HL-60/S4 (cell line): ENCODE data around the gene CFAP74.
"Not testable (repeated sequence)": the region's sequence is repeated elsewhere in the genome, so short reads cannot be mapped to it uniquely, and the experiment has no call there.

ENCODE experiments used
- in situ Hi-C: fragments of 300-500 bp; cut with MboI; formaldehyde crosslinking; loops from 2 replicates; pipeline ENCODE4 v1.14.3; 2022; ENCODE audit warnings: low sequenced_read_pairs

Gene CFAP74

GRCh38 chr1:1938276-1938573 lies 65.4 kb downstream of the CFAP74 start:
- in situ Hi-C loops: no loop called here

DNA sequence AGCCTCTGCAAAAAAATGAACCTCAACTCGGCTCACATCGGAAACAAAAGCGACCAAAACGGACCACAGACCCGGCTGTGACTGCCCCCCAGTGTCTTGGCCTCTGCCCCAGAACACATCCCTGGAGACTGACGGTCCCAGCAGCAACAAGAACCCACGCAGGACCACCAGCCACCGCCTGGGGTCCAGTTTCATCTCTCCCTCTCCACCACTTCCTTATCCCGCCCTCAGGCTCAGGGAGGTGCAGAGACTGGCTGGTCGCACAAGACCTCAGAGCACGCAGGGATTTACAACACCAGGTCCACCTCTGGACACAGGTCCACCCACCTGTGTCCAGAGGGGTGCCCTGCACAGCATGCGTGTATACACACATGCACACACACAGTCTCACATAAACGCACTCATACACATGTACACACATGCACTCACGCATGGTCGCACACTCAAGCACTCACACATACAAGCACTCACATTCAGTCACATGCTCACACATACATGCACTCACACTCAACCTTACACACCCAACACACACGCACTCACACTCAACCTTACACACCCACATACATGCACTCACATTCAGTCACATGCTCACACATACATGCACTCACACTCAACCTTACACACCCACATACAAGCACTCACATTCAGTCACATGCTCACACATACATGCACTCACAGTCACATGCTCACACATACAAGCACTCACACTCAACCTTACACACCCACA lies 65.9 kb downstream of the CFAP74 start:
- in situ Hi-C loops: no loop called here

DNA sequence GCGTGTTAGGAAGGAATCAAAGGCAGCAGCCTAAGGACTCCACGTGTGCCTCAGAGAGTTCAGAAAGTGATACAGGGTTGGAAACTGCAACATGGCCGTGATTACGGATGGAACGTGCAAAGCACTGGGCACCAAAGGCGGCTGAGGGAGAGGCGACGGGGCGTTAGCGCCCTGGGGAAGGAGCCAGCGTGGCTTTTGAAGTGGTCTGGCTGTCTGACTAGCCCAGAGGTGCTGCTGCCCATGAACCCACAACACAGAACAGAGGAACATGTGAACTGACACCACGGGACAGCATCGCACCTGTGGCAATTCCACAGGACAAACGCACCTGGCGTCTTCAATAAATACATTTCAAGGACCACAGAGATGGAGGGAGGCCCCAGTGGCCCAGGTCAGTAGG lies 66.5 kb downstream of the CFAP74 start:
- in situ Hi-C loops: no loop called here

GRCh38 chr1:1934848-1935247 lies 68.7 kb downstream of the CFAP74 start:
- in situ Hi-C loops: not testable (repeated sequence)

DNA sequence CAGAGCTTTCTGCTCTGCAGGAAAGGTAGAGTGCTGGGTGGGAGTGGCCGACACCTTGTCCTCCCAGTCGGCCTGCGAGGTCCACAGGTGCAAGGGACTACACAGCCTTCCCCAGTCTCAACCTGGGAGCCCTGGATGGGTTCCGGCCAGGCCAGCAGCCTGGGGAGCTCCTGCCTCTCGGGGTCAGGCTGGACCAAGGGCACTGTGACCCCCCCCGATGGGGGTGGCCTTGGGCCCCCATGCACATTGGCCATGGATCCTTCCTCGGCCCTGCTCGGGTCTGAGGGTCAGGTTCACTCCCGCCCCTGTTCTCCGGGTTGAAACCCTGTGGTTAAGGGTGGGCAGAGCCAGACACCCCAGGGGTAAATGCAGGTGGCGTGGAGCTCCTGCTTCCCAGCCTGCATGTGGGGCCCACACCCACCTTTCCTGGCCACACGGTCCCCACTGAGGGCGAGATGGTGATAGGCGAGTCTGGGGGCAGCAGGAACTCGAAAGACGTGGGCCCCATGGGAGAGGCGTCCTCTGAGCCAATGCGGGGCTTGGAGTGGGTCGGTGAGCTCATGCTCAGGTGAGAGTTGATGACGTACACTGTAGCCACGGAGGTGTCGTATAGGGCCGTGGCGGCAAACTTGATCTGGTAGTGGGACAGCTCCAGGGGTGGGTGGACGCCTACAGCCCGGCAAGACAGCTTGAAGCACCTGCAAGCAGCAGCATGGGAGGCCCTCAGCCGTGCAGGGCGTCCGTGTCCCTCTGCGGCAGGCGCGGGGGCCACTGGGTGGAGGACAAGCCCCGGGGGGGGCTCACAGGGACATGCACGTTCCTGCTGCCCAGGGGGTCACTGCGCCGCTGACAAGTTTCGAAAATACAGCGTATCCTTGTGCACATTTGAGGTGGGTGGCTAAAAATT lies 73.7 kb downstream of the CFAP74 start:
- in situ Hi-C loops: no loop called here

- in situ Hi-C loops: no loop called here
Measured at GRCh38 chr1:1929102-1929638, 74.4 kb downstream of the CFAP74 start.

DNA sequence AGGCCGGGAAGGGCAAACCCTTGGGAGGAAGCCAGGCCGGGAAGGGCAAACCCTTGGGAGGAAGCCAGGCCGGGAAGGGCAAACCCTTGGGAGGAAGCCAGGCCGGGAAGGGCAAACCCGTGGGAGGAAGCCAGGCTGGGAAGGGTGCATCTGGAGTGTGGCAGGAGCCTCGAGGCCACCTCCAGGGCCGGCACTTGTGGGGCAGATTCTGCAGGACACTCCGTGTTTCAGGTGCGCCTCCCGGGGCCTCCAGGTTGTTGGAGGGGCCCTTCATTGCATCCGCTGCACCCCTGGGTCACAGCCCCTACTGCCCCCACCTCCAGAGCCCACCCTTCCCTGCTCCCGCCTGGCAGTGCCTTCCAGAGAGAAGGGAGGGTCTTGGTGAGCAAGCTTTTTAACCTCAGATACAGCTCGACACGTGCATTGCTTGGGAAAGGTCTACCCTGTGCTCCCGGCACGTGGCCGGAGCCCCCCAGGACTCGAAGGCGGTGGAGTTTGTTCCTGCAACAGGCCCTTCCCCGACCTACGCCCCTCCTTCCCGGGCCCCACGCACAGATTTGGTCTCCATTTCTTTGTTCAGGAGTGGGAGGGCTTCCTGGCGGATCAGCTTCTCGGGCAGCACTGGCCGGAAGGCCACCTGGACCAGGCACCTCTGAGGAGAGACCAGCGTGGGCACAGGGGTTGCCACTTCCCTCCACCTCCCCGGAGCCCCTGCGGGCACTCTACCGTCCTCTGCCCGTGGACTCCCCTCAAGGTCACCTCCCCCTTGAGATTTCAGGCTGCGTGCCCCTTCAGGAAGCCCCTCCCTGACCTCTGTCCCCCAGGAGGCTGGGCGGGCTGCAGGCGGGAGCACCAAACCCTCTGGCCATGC lies 75.1 kb downstream of the CFAP74 start:
- in situ Hi-C loops: no loop called here

DNA sequence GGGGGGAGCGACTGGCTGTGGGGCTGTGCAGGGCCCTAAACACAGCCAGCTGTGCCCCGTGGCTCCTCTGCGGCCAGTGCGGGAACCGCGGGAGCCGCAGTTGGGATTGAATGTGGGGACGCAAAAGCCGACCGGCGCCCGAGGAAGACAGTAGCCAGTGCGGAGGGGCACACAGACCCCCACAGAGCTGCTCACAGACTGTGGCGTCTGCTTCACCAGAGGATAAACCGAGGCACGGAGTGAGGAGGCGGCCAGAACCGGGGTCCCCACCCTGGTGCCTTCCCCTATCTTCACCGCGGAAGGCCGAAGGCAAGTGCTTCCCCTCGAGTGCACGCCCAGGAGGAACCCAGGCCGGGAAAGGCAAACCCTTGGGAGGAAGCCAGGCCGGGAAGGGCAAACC lies 75.8 kb downstream of the CFAP74 start:
- in situ Hi-C loops: no loop called here

GRCh38 chr1:1926886-1927660 lies 76.5 kb downstream of the CFAP74 start:
- in situ Hi-C loops: no loop called here

DNA sequence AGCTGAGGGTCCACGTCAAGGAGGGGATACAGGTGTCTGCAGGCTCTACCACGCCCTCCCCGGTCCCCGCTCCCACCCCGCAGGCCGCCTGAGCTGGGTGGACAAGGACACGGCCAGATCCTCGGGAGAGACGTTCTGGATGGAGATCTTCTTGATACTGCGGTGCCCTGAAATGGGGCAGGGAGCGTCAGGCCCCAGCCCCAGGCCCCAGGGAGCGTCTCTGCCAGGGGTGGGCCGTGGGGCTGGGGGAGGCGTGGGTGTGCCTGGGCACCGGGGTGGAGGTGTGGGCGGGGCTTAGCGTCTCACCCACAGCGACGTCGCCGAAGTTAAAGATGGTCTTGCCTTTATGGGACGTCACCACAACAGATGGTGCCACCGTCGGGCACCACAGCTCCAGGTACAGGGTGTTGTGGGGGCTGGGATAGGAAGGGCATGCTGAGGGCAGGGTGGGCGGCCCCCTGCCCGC lies 77.2 kb downstream of the CFAP74 start:
- in situ Hi-C loops: no loop called here

- in situ Hi-C loops: no loop called here
Measured at GRCh38 chr1:1925437-1926345, 77.9 kb downstream of the CFAP74 start.

DNA sequence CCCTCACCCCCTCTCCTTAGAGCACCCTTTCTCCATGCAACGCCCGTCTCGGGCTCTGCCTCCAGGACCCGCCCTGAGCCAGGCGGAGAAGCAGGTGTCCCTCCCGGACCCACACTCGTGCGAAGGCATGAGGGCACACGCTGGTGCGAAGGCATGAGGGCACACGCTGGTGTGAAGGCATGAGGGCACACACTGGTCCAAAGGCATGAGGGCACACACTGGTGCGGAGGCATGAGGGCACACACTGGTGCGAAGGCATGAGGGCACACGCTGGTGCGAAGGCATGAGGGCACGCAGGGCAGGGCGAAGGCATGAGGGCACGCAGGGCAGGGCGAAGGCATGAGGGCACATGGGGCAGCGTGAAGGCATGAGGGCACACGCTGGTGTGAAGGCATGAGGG lies 78.7 kb downstream of the CFAP74 start:
- in situ Hi-C loops: no loop called here

GRCh38 chr1:1924386-1924785 lies 79.2 kb downstream of the CFAP74 start:
- in situ Hi-C loops: no loop called here

GRCh38 chr1:1922956-1923833 lies 80.4 kb downstream of the CFAP74 start:
- in situ Hi-C loops: no loop called here

GRCh38 chr1:1922702-1922955 lies 81.0 kb downstream of the CFAP74 start:
- in situ Hi-C loops: no loop called here

DNA sequence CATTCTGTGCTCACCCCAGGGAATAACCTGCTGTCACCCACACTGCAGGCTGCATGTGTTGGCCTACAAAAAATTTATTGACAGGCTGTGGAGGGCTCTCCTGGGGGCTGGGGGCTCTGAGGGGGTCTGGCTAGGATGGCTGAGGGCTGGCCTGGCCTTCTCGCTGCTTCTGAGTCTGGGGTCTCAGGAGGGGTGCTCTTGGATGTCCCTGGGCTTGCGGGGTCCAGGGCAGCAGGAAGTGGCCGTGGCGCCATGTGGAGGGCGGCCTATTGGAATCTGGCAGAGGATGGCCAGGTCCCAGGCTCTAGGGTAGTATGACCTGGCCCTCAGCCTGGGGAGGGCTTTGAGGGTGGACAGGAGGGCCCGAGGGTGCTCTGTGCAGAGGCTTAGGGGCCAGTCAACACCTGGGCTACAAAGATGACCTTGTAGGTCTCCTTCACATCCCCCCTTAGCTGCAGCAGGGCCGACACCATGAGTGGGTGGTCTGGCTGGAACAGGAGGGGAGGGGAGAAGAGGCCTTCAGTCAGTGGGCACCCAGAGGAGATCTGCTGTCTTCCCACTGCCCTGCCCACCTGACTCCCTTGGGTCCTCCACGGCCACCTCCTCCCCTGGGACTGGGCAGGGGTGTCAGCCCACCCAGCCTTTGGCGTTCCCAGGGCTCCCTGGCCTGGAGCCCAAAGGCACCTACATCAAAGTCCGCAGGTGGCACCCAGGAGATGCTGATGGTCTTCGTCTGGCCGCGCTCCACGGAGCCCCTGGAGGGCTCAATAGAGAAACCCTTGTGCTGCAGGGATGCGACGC lies 81.5 kb downstream of the CFAP74 start:
- in situ Hi-C loops: no loop called here

- in situ Hi-C loops: no loop called here
Measured at GRCh38 chr1:1921459-1921862, 82.1 kb downstream of the CFAP74 start.
